8988T (cell line): ENCODE results near the gene PRH1.

ENCODE experiments used
- DNase-seq: peaks from one replicate; pipeline ENCODE4 v3.0.0; 2011

The PRH1 gene

DNA sequence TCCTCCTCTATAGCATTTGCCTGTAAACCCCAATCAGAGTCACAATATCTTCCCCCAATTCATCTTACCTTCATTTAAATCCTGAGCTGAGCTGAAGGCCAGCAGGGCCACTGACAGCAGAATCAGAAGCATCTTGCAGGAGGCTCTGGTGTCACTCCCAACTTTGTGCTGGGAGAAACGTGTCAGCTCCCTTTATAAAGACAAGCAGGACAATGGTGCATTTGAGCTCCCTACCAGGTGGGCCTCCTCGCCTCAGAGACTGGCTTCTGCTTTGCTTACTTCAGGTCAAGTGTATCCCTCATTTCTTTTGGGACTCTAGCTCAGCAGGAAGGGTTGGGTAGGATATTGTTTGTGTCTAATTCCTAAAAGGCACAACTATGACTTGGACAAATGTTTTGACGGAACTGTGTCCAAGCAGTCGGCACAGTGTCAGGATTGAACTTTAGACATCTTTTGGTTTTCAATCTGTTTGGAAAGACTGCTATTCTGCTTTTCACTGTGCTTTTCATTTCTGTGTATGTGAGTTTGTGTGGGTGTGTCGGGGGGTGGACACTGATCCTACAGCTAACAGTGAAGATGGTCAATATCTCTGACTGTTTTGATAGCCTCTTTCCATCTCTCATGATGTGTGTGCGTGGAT is at the start of gene PRH1:
PRH1 (minus strand) TSS at position 170 of the 640 bp plus-strand sequence; CDS start at position 132, 38 bp downstream.
- no peak for DNase-seq

DNA sequence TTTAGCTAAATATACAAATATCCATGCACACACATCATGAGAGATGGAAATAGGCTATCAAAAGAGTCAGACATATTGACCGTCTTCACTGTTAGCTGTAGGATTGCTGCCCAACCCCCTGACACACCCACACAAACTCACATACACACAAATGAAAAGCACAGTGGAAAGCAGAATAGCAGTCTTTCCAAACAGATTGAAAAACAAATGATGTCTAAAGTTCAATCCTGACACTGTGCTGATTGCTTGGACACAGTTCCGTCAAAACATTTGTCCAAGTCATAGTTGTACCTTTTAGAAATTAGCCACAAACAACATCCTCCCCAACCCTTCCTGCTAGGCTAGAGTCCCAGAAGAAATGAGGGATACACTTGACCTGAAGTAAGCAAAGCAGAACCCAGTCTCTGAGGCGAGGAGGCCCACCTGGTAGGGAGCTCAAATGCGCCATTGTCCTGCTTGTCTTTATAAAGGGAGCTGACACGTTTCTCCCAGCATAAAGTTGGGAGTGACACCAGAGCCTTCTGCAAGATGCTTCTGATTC is 44.8 kb upstream of the PRH1 start, which contains the start of gene PRH2:
PRH2 (plus strand) TSS at position 491 of the 541 bp plus-strand sequence; CDS start at position 529, 38 bp downstream.
- no peak for DNase-seq

DNA sequence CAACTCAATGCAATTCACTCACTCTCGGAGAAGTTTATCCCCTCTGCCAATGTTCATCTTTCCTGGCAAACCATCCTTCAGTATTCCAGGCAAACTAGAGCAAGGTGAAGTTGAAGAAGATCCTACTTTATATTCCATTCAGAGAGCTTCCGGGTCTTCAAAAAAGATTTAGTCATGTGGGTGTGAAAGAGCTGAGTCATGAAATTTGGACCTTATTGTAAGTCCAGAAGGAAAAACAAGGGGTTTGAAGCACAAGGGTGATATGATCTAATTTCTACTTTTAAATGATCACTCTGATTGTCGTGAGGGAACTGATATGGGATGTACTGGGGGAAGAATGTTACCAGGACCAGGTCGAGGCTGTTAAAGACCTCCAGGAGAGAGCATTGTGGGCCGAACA is 42.2 kb upstream of the PRH1 start:
- no peak for DNase-seq

DNA sequence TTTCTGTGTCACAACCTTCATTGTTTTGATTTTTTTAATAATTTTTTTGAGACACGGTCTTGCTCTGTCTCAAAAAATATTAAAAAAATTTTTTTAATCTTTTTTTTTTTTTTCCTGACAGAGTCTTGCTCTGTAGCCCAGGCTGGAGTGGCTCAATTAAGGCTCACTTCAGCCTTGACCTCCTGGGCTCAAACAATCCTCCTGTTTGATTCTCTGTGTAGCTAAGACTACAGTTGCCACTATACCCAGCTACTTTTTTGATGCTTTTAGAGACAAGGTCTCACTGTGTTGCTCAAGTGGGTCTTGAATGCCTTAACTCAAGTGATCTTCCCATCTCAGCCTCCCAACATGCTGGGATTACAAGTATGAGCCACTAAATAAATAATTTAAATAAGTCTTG is 35.8 kb upstream of the PRH1 start:
- DNase-seq = no peak

DNA sequence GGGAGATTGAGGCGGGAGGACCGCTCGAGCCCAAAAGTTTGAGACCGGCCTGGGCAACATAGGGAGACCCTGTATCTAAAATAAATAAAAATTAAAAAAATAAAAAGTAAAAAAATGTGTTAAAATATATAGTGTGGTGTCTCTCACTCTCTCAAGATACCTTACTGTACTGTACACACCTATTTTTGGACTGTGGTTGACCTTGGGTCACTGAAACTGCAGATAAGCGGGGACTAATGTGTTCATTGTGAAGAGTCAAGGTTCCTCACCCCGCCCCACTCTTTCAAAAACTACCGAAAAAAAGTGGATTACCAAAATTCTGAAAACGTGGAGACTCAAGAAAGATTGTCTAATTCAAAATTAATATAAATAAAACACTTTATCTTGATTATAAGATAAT is 26.3 kb upstream of the PRH1 start:
- DNase-seq = no peak

DNA sequence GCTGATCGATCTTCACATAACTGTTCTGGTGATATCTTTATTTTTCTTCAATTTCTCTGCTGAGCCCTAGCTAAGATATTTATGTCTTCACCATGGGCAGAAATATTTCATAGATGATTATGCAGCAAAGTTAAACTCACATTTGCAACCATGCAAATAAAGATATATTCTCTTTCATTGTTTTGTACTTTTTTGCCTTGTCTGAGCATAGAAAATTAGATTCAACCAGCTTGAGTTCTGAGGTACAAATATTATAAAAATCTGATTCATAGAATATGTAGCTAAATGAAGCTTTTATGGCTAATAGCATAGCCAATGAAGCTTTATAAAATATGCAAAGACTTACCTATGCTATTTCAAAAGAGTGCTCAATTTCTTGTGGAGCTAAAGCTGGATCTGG is 25.4 kb upstream of the PRH1 start, which contains the start of gene TAS2R13:
TAS2R13 (minus strand) TSS at position 101 of the 400 bp plus-strand sequence. CDS start 264 bp downstream, outside the sequence.
- no peak for DNase-seq

DNA sequence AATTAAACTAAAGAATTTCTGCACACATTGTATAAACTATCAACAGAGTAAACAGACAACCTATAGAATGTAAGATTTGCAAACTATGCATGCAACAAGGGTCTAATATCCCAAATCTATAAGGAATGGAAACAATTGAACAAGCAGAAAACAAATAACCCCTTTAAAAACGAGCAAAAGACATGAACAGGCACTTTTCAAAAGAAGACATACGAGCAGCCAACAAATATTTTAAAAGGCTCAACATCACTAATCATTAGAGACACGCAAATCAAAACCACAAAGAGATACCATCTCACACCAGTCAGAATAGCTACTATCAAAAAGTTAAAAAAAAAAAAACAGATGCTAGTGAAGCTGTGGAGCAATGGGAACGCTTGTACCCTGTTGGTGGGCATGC is 20.6 kb upstream of the PRH1 start:
- DNase-seq = no peak

DNA sequence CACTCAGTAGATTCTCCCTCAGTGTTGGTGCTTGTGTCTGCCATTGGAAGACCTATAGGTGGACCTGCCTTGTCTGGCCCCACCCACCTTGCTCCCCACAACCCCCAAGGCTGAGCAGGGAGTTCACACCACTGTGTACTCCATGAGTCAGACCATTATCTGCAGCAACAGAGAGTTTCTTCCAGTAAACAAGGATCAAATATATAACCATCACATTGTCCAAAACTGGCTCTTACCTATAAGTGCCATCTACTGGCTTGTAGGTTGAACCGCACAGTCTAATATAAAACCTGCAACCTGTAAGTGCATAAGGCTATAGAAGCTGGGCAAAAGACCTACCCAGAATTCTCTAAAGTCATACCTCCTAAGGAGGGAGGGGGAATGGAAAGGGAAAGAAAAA is 17.4 kb upstream of the PRH1 start:
- DNase-seq = no peak

DNA sequence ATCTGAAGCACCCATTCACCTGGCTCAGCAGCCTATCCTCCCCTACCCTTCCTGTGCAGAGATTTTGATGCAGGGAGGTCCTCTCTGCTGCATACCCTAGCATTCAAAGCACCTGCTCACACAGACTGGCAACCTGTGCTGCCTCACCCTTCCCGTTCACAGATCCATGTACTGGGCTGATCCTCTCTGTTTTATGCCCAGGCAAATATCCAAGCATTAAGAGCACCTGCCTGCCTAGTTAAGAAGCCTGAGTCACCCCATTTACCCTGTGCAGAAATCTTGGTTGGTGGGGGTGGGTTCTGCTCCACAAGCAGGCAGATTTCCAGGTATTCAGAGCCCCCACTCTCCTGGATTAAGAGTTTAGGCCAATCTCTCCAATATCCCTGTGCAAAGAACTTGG is 16.9 kb upstream of the PRH1 start:
- no peak for DNase-seq

DNA sequence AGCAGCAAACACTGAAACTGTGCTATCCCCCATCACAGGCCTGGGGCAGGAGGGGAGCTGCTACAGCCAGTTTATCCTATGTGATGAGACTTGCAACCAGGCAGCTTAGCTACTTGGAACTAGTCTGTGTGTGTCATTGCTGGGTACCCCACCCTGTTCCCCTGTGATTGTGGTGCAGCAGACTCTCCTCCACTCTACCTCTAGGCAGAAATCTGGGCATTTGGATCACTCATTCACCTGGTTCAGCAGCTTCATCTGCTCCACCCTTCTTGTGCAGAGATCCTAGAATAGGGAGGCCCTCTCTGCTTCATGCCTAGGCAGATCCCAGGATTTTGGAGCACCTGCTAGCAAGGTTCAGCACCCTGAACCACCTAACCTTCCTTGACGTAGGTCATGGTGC is 16.5 kb upstream of the PRH1 start:
- DNase-seq = no peak

DNA sequence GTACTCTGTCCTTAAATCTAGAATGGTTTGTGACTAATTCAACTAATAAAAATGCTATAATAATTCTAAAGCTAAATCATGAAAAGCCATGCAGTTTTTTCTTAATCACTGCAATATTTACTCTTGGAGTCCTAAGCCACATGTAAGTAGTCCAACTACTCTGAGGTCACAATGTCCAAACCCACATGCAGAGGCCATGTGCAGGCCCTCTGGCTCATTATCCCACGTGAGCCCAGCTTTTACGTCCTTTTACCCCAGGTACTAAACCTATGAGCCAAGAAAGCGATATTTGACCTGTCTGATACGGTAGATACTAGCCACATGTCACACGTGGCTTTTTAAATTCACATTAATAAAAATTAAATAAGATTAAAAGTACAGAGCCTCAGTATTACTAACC is 12.8 kb upstream of the PRH1 start:
- no peak for DNase-seq

DNA sequence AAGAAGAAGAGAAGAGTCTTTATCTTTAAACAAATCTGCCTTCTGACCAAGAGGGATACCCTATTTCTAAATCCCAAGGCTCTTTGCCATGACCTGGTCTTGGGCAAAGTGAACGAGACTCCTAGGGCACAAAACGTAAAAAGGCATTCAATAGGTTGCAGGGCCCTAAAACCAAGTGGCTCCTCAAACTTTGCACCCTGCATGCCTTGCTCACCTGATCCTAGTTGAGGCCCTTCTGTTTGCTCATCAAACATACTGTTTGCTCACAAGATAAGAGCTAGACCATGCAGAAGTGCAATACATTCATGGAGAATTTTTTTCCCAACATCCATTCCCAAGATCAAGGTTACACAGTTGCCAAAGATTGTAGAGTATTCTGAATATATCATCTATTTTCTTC is 7.9 kb upstream of the PRH1 start:
- no peak for DNase-seq

DNA sequence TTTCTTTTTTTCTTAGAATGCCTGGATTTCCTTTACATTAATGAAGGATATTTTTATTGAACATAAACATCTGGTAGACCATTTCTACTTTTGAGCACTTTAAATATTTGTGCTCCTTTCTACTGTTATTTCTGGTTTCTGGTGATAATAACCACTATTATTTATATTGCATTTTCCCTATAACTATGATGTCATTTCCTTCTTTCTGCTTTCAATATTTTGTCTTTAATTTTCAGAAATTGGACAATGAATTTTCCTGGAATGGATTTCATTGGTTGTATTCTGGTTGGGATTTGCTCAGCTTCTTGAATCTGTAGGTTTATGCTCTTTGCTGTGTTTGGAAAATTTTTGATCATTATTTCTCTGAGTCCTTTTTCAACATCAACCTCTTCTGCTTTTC is 5.2 kb upstream of the PRH1 start:
- DNase-seq = no peak

DNA sequence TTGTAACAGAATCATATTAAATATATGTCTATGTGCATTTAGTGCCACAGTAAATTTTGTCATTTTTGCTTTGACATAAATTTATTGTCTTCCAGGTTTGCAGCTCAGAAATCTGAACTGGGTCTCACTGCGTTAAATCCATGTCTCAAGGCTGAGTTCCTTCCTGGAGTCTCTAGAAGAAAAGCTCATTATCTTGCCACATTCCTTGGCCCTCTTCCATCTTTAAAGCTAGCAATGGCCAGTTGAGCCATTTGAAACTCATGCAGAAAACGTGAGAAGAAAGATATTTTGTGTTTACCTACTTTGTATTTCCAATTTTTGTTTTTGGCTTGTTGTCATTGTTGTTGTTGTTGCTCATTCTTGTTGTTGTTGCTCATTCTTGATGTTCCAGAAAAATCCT is 10.7 kb downstream of the PRH1 start:
- no peak for DNase-seq

DNA sequence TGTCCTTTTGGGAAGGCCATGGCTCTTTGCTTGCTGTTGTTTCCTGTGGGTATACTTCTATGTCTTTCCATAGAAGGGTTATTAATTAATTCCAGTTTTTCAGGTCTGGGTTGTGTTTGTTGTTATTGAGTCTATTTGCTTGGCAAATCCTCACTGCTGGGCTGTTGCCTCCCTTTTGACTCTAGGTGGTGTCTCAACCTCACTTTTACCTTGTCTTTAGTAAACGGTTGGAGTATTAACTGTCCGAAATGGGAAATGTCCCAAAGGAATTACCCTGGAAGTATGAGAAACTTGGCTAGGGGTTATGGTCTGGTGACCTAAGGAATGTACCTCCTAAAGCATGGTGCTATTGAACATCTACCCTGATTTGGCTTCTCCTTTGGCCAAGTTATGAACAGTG is 16.7 kb downstream of the PRH1 start:
- DNase-seq = no peak

DNA sequence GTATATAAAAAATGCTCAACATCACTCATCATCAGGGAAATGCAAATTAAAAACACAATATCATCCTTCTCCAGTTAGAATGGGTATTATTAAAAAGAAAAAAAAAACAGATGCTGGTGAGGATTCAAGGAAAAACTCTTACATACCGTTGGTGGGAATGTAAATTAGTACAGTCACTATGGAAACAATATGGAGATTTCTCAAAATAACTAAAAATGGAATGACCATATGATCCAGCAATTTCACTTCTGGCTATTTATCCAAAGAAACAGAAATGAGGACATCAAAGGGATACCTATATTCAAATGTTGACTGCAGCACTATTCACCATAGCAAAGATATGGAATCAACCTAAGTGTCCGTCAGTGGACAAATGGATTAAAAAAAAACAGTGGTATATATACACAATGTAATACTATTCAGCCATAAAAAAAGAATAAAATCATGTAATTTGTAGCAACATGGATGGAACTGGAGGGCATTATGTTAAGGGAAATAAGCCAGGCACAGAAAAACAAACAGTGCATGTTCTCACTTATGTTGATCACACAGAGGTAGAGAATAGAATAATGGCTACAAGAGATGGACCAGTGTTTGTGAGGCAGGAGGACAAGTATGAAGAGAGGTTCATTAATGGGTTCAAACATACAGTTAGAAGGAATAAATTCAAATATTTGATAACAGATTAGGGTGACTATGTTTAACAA is 20.4 kb downstream of the PRH1 start:
- no peak for DNase-seq

DNA sequence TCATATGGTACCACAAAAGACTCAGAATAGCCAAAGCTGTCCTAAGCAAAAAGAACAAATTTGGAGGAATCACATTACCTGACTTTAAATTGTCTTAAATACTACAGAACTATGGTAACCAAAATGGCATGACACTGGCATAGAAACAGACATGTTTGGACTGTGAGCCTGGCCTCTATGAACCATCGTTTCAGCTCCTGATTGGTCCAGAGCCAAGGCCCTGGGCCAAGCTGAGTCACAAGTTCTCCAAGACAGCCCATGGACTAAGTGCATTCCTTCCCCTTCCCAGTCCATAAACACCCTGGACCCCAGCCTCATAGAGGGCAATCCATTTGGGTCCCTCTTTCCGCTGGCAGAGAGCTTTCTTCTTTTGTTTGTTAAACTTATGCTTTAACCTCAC is 22.7 kb downstream of the PRH1 start:
- DNase-seq = no peak

DNA sequence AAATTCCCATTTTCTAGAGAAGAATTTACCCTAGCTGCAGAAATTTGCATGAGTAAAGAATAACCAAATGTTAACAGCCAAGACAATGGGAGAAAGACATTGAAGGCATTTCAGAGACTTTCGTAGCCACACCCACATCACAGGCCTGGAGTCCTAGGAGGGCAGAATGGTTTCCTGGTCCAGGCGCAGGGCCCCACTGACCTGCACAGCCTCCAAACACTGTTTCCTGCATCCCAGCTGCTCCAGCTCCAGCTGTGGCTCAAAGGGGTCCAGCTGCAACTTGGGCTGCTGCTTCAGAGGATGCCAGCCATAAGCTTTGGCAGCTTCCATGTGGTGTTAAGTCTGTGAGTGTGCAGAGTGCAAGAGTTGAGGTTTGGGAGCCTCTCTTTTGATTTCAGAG is 28.2 kb downstream of the PRH1 start:
- DNase-seq = no peak

DNA sequence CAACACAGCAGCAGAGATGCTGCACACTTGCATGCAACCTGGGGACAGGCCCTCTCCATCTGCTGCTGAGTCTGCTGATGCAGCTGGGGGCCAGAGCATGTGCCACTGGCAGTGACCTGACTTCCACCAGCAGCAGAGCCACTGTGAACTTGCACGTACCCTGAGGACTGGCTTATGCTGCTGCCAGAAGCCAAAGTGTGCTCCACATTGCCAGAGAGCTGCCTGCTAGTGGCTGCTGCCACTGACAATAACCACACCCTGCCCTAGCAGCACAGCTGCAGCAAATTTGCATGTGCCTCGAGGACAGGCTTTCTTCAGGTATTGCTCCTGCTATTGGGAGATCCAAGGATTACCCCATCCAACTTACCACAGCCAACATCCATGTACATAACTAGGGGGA is 30.3 kb downstream of the PRH1 start:
- DNase-seq = no peak

DNA sequence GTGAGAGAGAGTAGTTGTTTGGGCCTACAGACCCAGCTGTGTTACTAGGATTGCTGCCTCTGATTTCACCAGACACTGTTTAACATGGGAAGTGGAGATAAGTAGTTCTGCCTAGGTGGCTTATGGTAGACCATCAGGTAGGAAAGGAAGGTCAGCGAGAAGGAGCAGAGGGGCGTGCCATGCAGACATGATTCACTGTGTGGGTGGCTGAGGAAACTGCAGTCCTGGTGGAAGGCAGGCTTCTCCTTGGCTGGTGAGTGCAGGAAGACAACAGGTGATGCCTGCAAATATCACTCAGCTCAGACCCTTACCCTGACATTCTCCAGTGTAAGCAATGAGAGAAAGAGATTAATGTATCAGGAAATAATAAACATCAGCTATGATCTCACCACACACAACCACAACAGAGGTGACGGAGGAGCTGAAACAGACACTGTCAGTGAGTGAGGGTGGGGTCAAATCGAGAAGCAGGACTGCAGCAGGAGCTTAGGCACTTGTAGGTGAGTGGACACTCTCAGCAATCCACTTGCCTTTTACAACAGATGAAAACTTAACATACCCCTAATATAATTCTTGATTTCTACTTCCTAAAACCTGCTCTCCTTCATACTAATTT is 32.7 kb downstream of the PRH1 start:
- no peak for DNase-seq

DNA sequence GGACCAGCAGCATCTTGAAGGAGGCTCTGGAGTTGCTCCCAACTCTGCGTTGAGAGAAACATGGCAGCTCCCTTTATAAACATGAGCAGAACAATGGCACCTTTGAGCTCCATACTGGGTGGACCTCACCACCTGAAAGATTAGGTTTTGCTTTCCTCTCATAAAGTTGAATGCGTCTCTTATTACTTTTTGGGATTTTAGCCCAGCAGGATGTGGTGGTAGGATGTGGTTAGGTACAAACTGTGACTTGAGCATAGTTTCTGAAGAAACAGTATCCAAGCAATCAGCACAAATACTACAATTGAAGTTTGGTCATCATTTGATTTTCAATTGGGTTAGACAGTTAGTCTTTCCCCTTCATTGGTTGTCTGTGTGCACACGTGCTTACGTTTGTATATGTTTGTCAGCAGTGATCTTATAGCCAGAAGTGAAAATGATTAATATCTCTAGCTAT is 34.6 kb downstream of the PRH1 start, which contains the start of gene PRR4:
PRR4 (minus strand) TSS at position 51 of the 454 bp plus-strand sequence; CDS start at position 13, 38 bp downstream.
- no peak for DNase-seq

DNA sequence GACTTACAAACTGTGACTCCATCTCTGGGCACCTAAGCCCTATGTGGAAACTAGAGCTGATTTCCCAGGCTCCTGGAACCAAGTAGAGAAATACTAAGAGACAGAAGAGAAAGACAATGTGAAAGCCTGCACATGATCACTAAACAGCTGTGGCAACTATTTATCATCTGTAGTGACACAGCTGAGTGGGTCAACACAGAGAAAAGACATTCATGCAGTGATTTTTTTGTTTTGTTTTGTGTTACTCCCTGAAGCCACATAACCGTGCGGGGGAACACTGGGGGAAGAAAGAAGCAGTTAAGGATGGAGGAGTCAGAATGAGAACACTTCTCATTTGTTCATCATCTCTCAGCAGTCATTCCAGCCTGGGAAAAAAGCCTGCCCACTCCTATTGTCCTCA is 36.3 kb downstream of the PRH1 start:
- no peak for DNase-seq

DNA sequence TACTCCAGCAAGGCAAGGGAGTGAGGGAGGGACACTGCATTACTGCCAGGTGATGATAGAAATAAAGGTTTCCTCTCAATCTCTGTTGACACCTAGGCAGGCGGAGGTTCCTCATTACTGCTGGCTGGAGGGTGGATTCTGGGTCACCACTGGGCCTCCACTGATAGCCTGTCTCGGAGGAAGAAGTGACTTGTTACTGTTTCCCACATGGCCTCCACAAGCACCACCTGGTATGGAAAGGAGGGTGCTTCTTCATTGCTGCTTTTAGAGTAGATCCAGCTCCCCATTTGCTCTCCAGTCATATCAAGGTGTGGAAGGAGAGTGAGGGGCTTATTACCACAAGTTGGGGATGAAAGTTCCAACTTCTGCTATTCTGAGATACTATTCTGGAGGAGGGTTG is 41.2 kb downstream of the PRH1 start:
- no peak for DNase-seq

DNA sequence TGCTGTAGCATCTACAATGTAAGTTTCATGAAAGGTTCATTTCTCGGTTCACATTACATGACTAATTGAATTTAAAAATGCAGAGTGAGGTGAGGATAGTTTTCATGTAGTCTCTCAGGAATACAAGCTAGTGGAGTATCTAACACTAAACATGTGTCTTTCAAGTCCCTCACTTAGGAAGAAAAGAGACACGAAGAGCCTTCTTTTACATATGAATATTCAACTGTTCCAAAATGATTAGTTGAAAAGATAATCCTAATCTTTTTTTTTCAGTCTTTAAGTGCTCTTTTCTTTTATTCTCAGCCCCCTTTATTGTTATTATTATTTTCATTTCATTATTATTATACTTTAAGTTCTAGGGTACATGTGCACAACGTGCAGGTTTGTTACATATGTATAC is 45.6 kb downstream of the PRH1 start:
- no peak for DNase-seq
